GM12801 (cell line): ENCODE results near the gene NUTM1.

Source experiments
- CTCF ChIP-seq: IDR thresholded peaks from one replicate; pipeline ENCODE4 v1.5.1; 2011; ENCODE audit warnings: control low read depth; ENCODE audit not compliant: insufficient read length; ENCODE audit errors: extremely low read depth

Gene NUTM1

GRCh38 chr15:34342737-34343575 is at the start of gene NUTM1, which contains the start of gene NOP10:
TSS of gene NUTM1 (plus strand) at chr15:34343315. CDS start at chr15:34343697, 382 bp downstream.
TSS of gene NOP10 (minus strand) at chr15:34343136. CDS start at chr15:34343073, 63 bp downstream.
- TF ChIP-seq CTCF = peak; percentile 66

- no peak for TF ChIP-seq CTCF
Observed at GRCh38 chr15:34297059-34297458, 46.1 kb upstream of the NUTM1 start.

GRCh38 chr15:34301058-34301457 is 42.1 kb upstream of the NUTM1 start:
- TF ChIP-seq CTCF = no peak

- TF ChIP-seq CTCF = no peak
Observed at GRCh38 chr15:34304613-34305012, 38.5 kb upstream of the NUTM1 start.

- TF ChIP-seq CTCF = no peak
Observed at GRCh38 chr15:34311563-34311962, 31.6 kb upstream of the NUTM1 start.

GRCh38 chr15:34314491-34315490 is 28.3 kb upstream of the NUTM1 start:
- no peak for TF ChIP-seq CTCF
